HepG2 (cell line): ENCODE data around the gene NPPC. TPM values are rescaled to one million over a fixed set of nuclear protein-coding genes. Genes with fewer than 3 reads are reported as not detected.

Experiments used
- FOSL1 ChIP-seq: sonication (generic); formaldehyde crosslinking; IDR thresholded peaks from 2 replicates; pipeline ENCODE4 v1.9.0; 2021; ENCODE audit warnings: missing genetic modification reagents, borderline replicate concordance
- FOXP1 ChIP-seq, 2 experiments: fragments of 450-650 bp in 1 of 2; IDR thresholded peaks; 2 replicates each; pipeline ENCODE4 v1.6.1; 2017 to 2018; ENCODE audit warnings: antibody characterized with exemption in 1 of 2
- GRHL1 ChIP-seq: sonication (generic); formaldehyde crosslinking; conservative IDR thresholded peaks from 2 replicates; pipeline ENCODE4 v1.8.0; 2022; ENCODE audit warnings: missing genetic modification reagents
- MXI1 ChIP-seq: IDR thresholded peaks from 3 replicates; pipeline ENCODE4 v1.6.1; 2012; ENCODE audit warnings: low read depth, low read length, inconsistent platforms, borderline replicate concordance
- NCOA1 ChIP-seq: sonication (generic); formaldehyde crosslinking; IDR thresholded peaks from 2 replicates; pipeline ENCODE4 v1.9.0; 2021; ENCODE audit warnings: missing genetic modification reagents
- NCOR1 ChIP-seq: fragments of 200-600 bp; sonication (generic); IDR thresholded peaks from 2 replicates; pipeline ENCODE4 v1.7.0; 2017; ENCODE audit warnings: antibody characterized with exemption, low read length, borderline replicate concordance
- ZFP91 ChIP-seq: sonication (generic); formaldehyde crosslinking; IDR thresholded peaks from 2 replicates; pipeline ENCODE4 v1.9.0; 2022; ENCODE audit warnings: missing genetic modification reagents, mild to moderate bottlenecking, borderline replicate concordance
- ZNF354B ChIP-seq: sonication (generic); formaldehyde crosslinking; IDR thresholded peaks from 2 replicates; pipeline ENCODE4 v1.8.0; 2022; ENCODE audit warnings: mild to moderate bottlenecking, missing genetic modification reagents
- ZNF672 ChIP-seq: sonication (generic); formaldehyde crosslinking; IDR thresholded peaks from 2 replicates; pipeline ENCODE4 v1.8.1; 2022; ENCODE audit warnings: missing genetic modification reagents
- ZNF850 ChIP-seq: sonication (generic); formaldehyde crosslinking; conservative IDR thresholded peaks from 2 replicates; pipeline ENCODE4 v1.9.0; 2021; ENCODE audit warnings: mild to moderate bottlenecking, missing genetic modification reagents
- polyA plus RNA-seq, 8 experiments: library from polyadenylated mRNA; depleted of rRNA in 3 of 8; stranded (reverse) in 7 of 8; unstranded in 1 of 8; fragments of >200 nt; fragmentation: Illumina TruSeq in 4 of 8; extraction: Trizol in 4 of 8; gene quantifications; 2 replicates each; pipeline versions ENCODE4 v1.2.1 to v1.2.3, GENCODE V29; 2011 to 2016; ENCODE audit warnings: low read depth in 4 of 8, missing spikeins in 1 of 8, mixed read lengths in 1 of 8; ENCODE audit not compliant: insufficient read depth in 1 of 8
- total RNA-seq, 5 experiments: library from RNA; depleted of rRNA; stranded (reverse); fragments of >200 nt; fragmentation: Illumina TruSeq; extraction: Trizol; gene quantifications; 2 replicates each; pipeline ENCODE4 v1.2.3, GENCODE V29; 2016; ENCODE audit warnings: low read depth in 1 of 5
- TF ChIP-seq, protein P1 (sequence below): IDR thresholded peaks from 2 replicates; pipeline ENCODE4 v1.4.0; 2020; ENCODE audit warnings: mild to moderate bottlenecking, missing genetic modification reagents
- TF ChIP-seq, protein P2 (sequence below): sonication (generic); formaldehyde crosslinking; IDR thresholded peaks from 2 replicates; pipeline ENCODE4 v1.5.0; 2020; ENCODE audit warnings: mild to moderate bottlenecking, missing genetic modification reagents, borderline replicate concordance

NPPC gene
- total and polyA plus RNA-seq, 2 of the 13 experiments (the other 11 are each of a cell fraction or from before 2014, with no cell fraction given): 0.11 TPM; not detected in 1

GRCh38 chr2:231940795-231941194 is 14.6 kb upstream of the NPPC start (continued):
- TF ChIP-seq GRHL1 (no peak), NCOR1 (no peak), FOSL1 (CRISPR knock-in tag) (no peak), ZNF850 (CRISPR knock-in tag) (no peak), ZFP91 (no peak), ZNF672 (CRISPR knock-in tag) (no peak), ZNF354B (CRISPR knock-in tag) (no peak), FOXP1 (IDR thresholded peaks at IDR 0.05) (no peak), FOXP1 (CRISPR knock-in tag; IDR thresholded peaks at IDR 0.05) (no peak), MXI1 (0 out of 3 replicates have a peak, but pooled peaks have one; percentile 30), NCOA1 (CRISPR knock-in tag) (no peak)
- TF ChIP-seq, protein P1, sequence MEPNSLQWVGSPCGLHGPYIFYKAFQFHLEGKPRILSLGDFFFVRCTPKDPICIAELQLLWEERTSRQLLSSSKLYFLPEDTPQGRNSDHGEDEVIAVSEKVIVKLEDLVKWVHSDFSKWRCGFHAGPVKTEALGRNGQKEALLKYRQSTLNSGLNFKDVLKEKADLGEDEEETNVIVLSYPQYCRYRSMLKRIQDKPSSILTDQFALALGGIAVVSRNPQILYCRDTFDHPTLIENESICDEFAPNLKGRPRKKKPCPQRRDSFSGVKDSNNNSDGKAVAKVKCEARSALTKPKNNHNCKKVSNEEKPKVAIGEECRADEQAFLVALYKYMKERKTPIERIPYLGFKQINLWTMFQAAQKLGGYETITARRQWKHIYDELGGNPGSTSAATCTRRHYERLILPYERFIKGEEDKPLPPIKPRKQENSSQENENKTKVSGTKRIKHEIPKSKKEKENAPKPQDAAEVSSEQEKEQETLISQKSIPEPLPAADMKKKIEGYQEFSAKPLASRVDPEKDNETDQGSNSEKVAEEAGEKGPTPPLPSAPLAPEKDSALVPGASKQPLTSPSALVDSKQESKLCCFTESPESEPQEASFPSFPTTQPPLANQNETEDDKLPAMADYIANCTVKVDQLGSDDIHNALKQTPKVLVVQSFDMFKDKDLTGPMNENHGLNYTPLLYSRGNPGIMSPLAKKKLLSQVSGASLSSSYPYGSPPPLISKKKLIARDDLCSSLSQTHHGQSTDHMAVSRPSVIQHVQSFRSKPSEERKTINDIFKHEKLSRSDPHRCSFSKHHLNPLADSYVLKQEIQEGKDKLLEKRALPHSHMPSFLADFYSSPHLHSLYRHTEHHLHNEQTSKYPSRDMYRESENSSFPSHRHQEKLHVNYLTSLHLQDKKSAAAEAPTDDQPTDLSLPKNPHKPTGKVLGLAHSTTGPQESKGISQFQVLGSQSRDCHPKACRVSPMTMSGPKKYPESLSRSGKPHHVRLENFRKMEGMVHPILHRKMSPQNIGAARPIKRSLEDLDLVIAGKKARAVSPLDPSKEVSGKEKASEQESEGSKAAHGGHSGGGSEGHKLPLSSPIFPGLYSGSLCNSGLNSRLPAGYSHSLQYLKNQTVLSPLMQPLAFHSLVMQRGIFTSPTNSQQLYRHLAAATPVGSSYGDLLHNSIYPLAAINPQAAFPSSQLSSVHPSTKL (CRISPR knock-in tag): no peak
- TF ChIP-seq, protein P2, sequence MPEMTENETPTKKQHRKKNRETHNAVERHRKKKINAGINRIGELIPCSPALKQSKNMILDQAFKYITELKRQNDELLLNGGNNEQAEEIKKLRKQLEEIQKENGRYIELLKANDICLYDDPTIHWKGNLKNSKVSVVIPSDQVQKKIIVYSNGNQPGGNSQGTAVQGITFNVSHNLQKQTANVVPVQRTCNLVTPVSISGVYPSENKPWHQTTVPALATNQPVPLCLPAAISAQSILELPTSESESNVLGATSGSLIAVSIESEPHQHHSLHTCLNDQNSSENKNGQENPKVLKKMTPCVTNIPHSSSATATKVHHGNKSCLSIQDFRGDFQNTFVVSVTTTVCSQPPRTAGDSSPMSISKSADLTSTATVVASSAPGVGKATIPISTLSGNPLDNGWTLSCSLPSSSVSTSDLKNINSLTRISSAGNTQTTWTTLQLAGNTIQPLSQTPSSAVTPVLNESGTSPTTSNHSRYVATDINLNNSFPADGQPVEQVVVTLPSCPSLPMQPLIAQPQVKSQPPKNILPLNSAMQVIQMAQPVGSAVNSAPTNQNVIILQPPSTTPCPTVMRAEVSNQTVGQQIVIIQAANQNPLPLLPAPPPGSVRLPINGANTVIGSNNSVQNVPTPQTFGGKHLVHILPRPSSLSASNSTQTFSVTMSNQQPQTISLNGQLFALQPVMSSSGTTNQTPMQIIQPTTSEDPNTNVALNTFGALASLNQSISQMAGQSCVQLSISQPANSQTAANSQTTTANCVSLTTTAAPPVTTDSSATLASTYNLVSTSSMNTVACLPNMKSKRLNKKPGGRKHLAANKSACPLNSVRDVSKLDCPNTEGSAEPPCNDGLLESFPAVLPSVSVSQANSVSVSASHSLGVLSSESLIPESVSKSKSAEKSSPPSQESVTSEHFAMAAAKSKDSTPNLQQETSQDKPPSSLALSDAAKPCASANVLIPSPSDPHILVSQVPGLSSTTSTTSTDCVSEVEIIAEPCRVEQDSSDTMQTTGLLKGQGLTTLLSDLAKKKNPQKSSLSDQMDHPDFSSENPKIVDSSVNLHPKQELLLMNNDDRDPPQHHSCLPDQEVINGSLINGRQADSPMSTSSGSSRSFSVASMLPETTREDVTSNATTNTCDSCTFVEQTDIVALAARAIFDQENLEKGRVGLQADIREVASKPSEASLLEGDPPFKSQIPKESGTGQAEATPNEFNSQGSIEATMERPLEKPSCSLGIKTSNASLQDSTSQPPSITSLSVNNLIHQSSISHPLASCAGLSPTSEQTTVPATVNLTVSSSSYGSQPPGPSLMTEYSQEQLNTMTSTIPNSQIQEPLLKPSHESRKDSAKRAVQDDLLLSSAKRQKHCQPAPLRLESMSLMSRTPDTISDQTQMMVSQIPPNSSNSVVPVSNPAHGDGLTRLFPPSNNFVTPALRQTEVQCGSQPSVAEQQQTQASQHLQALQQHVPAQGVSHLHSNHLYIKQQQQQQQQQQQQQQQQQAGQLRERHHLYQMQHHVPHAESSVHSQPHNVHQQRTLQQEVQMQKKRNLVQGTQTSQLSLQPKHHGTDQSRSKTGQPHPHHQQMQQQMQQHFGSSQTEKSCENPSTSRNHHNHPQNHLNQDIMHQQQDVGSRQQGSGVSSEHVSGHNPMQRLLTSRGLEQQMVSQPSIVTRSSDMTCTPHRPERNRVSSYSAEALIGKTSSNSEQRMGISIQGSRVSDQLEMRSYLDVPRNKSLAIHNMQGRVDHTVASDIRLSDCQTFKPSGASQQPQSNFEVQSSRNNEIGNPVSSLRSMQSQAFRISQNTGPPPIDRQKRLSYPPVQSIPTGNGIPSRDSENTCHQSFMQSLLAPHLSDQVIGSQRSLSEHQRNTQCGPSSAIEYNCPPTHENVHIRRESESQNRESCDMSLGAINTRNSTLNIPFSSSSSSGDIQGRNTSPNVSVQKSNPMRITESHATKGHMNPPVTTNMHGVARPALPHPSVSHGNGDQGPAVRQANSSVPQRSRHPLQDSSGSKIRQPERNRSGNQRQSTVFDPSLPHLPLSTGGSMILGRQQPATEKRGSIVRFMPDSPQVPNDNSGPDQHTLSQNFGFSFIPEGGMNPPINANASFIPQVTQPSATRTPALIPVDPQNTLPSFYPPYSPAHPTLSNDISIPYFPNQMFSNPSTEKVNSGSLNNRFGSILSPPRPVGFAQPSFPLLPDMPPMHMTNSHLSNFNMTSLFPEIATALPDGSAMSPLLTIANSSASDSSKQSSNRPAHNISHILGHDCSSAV (CRISPR knock-in tag): no peak
